MM.1S (cell line): Measurements from ENCODE around the gene CALML3.

ENCODE experiments used
- CTCF ChIP-seq: fragments of 300-600 bp; sonication (generic); IDR thresholded peaks from 2 replicates; pipeline ENCODE4 v1.5.1; 2016; ENCODE audit warnings: antibody characterized with exemption, low read length, mixed read lengths
- EZH2phosphoT487 ChIP-seq: fragments of 300-600 bp; sonication (generic); IDR thresholded peaks from 2 replicates; pipeline ENCODE4 v1.6.1; 2018; ENCODE audit warnings: antibody characterized with exemption, low read length

- TF ChIP-seq EZH2phosphoT487 (no peak), CTCF (no peak)
These were observed 51.5 kb downstream of the CALML3 start for GRCh38 chr10:5576154-5576748.
